GM21360 (cell line): Measurements from ENCODE around the gene GLRX5.

Experiments used
- ATAC-seq: cut with Tn5 transposase; IDR thresholded peaks from one replicate; pipeline ENCODE4 v1.9.1; 2021; ENCODE audit warnings: mild to moderate bottlenecking, moderate library complexity; ENCODE audit not compliant: unreplicated experiment

GLRX5 gene

GRCh38 chr14:95515596-95516552 lies 19.0 kb upstream of the GLRX5 start:
- ATAC-seq: peak; percentile 75

- ATAC-seq: peak; percentile 40
Measured at GRCh38 chr14:95516554-95517181, 18.2 kb upstream of the GLRX5 start, which contains the start of gene SYNE3. SYNE3 (minus strand) TSS chr14:95516650; CDS start chr14:95475821, 40,829 bp downstream.

GRCh38 chr14:95518045-95518751 lies 16.7 kb upstream of the GLRX5 start:
- no peak for ATAC-seq

- no peak for ATAC-seq
Measured at GRCh38 chr14:95519699-95520098, 15.2 kb upstream of the GLRX5 start.

- ATAC-seq: no peak
Measured at GRCh38 chr14:95520346-95520745, 14.5 kb upstream of the GLRX5 start.

- ATAC-seq: no peak
Measured at GRCh38 chr14:95521001-95521400, 13.8 kb upstream of the GLRX5 start.

- no peak for ATAC-seq
Measured at GRCh38 chr14:95522116-95522515, 12.7 kb upstream of the GLRX5 start.

GRCh38 chr14:95522556-95522955 lies 12.3 kb upstream of the GLRX5 start:
- ATAC-seq: no peak

- no peak for ATAC-seq
Measured at GRCh38 chr14:95523051-95523814, 11.6 kb upstream of the GLRX5 start.

- no peak for ATAC-seq
Measured at GRCh38 chr14:95523815-95524448, 10.9 kb upstream of the GLRX5 start.

- ATAC-seq: no peak
Measured at GRCh38 chr14:95524706-95525512, 9.9 kb upstream of the GLRX5 start.

GRCh38 chr14:95525999-95526398 lies 8.9 kb upstream of the GLRX5 start:
- ATAC-seq: no peak

GRCh38 chr14:95526483-95527386 lies 8.1 kb upstream of the GLRX5 start:
- ATAC-seq: no peak

GRCh38 chr14:95527387-95528002 lies 7.4 kb upstream of the GLRX5 start:
- ATAC-seq: no peak

- no peak for ATAC-seq
Measured at GRCh38 chr14:95529216-95529615, 5.6 kb upstream of the GLRX5 start.

- no peak for ATAC-seq
Measured at GRCh38 chr14:95530473-95531276, 4.2 kb upstream of the GLRX5 start.

GRCh38 chr14:95531473-95531872 lies 3.4 kb upstream of the GLRX5 start:
- no peak for ATAC-seq
